Stimulated activated CD8-positive, alpha-beta memory T cell treated with anti-CD3 and anti-CD28 coated beads, Interleukin-15, amount 100 ng/mL, for 1 hour (primary cell): Measurements from ENCODE around the gene RAP1GAP.

Source experiments
- DNase-seq: peaks from one replicate; pipeline ENCODE4 v3.0.0-alpha.2; 2020; ENCODE audit warnings: low read depth

Gene RAP1GAP

DNA sequence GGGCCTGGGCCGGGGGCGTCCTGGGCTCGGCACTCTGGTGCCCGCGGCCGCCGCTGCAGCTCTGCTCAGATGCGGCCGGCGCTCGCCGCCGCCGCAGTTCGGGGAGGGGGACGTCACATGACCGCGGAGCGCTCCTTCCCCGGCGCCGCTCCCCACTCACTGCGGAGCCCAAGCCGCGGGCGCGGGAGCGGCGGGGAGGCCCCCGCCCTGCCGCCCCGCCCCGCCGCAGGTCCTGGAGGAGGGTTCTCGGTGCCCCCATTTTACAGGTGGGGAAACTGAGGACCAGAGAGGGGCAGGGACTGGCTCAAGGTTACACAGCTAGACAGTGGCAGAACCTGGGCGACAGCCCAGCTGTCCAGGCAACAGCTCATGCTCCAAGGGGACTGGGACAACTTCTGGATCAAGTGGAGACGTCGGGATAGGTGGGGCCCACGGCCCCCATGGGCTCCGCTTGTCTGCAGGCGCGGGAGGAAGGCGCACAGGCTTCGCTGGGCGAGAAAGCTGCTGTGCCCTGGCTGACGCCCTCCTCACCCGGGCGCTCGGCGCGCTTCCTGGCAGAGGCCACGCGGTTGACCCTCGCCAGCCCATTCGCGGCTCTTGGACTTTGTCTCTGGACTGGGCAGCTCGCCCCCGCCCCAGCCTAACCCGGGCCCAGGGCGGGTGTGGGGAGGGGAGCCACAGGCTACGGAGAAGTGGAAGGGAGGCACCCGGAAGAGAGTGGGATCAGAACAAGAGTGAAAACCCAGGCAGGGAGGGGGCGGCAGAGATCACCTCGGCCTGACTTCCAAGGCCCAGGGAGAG is at the start of gene RAP1GAP:
Gene RAP1GAP, minus strand, starts transcription at position 100 of the 801 bp plus-strand sequence. CDS start 49,325 bp downstream, outside the sequence.
- no peak for DNase-seq

GRCh38 chr1:21716169-21716568 is 47.0 kb upstream of the RAP1GAP start:
- DNase-seq: no peak

DNA sequence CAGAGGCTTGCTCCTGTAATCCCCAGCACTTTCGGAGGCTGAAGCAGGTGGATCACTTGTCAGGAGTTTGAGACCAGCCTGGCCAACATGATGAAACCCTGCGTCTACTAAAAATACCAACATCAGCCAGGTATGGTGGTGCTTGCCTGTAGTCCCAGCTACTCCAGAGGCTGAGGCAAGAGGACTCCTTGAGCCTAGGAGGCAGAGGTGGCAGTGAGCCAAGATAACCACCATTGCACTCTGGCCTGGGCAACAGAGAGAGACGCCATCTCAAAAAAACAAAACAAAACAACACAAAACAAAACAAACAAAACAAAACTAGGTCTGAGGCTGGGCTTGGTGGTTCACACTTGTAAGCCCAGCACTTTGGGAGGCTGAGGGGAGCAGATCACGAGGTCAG is 38.7 kb upstream of the RAP1GAP start:
- no peak for DNase-seq

GRCh38 chr1:21707086-21707840 is 38.1 kb upstream of the RAP1GAP start:
- no peak for DNase-seq

GRCh38 chr1:21706151-21706835 is 37.1 kb upstream of the RAP1GAP start:
- no peak for DNase-seq

- DNase-seq: no peak
Observed at GRCh38 chr1:21705303-21705980, 36.3 kb upstream of the RAP1GAP start.

DNA sequence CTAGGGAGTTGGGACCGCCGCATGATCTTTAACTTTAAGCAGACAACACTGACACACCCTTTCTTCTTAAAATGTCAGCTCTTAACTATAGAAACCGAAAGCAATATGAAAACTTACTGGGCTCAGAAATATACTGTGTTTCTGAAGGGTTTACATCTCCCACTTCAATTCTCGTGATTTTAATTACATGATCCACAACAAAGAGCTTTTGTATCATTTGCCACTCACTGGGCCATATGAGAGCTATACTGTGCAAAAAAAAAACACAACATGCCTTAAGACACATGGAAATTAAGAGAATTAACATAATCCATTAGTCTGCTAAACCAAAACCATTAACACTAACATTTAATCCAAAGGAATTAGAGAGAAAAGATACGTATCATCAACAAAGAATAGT is 35.0 kb upstream of the RAP1GAP start:
- no peak for DNase-seq

- no peak for DNase-seq
Observed at GRCh38 chr1:21703318-21703963, 34.3 kb upstream of the RAP1GAP start.

GRCh38 chr1:21702780-21703179 is 33.6 kb upstream of the RAP1GAP start:
- DNase-seq: no peak

DNA sequence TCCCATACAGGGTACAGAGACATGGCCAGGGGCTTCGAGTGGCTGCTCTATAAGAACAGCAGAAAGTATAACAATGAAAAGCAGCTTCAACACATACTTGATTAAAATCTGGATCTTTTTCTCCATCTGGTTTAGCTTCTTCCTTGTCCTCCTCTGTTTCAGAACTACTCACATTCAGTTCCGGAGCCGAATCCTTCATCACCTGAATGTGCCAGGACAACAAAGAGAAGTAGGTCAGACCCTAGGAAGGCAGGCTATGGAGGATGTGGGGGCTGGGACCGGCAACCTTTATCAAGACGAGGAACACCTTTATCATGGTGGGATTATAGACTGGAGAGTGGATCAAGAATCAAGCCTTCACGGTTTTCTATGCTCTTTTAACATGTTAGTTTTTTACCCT is 32.2 kb upstream of the RAP1GAP start:
- no peak for DNase-seq

- no peak for DNase-seq
Observed at GRCh38 chr1:21700094-21700493, 30.9 kb upstream of the RAP1GAP start.

- DNase-seq: no peak
Observed at GRCh38 chr1:21696931-21697330, 27.8 kb upstream of the RAP1GAP start.

DNA sequence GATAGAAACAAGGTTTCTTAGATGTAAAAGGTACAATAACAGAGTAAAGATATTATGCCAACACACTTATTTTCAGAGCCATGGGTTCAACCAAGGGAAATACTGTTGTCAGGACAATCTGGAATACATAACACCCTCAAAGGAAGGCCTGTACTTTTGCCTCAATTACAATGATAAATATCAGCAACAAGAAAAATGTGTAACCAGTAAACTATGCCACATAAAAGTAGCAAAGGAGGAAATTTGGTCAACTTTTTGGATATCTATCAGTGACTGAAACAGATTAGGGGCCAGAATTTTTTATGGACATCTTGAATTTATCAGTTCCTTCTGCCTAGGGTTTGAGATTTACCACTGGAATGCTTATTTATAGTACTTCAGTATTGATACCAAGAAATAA is 24.6 kb upstream of the RAP1GAP start:
- DNase-seq: no peak

GRCh38 chr1:21691739-21692138 is 22.6 kb upstream of the RAP1GAP start:
- no peak for DNase-seq

GRCh38 chr1:21689661-21690372 is 20.7 kb upstream of the RAP1GAP start:
- no peak for DNase-seq

DNA sequence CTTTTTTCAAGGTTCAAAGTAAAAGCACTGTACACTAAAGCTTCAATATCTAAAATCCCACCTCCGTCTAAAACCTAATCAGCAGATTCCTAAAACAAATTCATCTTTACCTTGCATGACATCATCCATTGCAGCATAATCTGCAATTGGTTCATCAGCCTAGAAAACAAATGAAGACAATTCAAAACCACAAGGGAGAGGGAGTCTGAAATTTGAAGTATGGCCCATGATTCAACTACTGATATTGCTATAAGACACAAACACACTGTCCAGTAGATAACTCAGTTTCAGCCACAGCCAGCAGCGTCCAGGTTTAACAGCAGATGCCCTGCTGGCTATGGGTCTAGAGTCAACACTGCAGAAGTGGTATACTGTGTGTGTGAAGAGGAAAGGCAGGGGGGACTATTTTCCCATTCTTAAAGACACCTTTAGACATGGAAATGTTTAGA is 17.9 kb upstream of the RAP1GAP start:
- no peak for DNase-seq

- DNase-seq: no peak
Observed at GRCh38 chr1:21685946-21686678, 17.0 kb upstream of the RAP1GAP start.

DNA sequence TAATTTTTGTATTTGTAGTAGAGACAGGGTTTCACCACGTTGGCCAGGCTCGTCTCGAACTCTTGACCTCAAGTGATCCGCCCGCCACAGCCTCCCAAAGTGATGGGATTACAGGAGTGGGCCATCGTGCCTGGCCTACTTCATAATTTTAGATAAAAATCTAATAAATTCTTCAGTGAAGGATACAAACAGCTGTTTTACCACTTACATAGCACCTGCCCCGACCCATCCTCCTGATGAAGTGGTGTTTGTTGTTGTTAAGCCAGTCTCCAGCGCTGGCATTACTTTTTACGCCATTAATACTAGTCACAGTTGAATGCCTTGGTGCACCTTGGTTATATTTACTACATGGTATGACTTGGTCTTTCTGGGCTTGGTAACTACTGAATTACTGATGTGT is 12.3 kb upstream of the RAP1GAP start:
- DNase-seq: no peak

GRCh38 chr1:21680918-21681317 is 11.8 kb upstream of the RAP1GAP start:
- no peak for DNase-seq

GRCh38 chr1:21680381-21680780 is 11.2 kb upstream of the RAP1GAP start:
- DNase-seq: no peak
